GM12878 (cell line): ENCODE results near the gene CNDP1. TPM values are rescaled to one million over a fixed set of nuclear protein-coding genes. Genes with fewer than 3 reads are reported as not detected.

Experiments
- ATAC-seq: fragments of 200-7000 bp; cut with Tn5 transposase; 3 replicates; pipeline ENCODE4 v1.9.1; 2020; ENCODE audit warnings: mild to moderate bottlenecking, moderate library complexity
- BruUV-seq: library from RNA; stranded (reverse); fragments of 400-500 nt; replicated peaks from 2 replicates; lab custom pipeline; 2021; lab: Mats Ljungman, UMichigan
- CTCF ChIA-PET: fragments of 300-600 bp; sonication (Branson Sonifier 250); formaldehyde crosslinking; extraction: SDS; loops from one replicate; lab custom pipeline; 2021; ENCODE audit warnings: inconsistent platforms; lab: Yijun Ruan, JAX
- POLR2A ChIA-PET: fragments of 350-600 bp; formaldehyde crosslinking; extraction: SDS; loops from one replicate; lab custom pipeline; 2021; ENCODE audit warnings: inconsistent platforms; lab: Charles Lee
- RAD21 ChIA-PET: fragments of 300-600 bp; sonication (Branson Sonifier 250); formaldehyde crosslinking; loops from one replicate; lab custom pipeline; 2023; ENCODE audit warnings: antibody characterized with exemption; ENCODE audit not compliant: unreplicated experiment; lab: Charles Lee
- SMC1A ChIA-PET: fragments of 300-600 bp; sonication (Branson Sonifier 250); formaldehyde crosslinking; loops from one replicate; lab custom pipeline; 2023; ENCODE audit not compliant: unreplicated experiment, uncharacterized antibody; lab: Charles Lee
- DNase-seq: peaks from one replicate; pipeline ENCODE4 v3.0.0-alpha.2; 2011; ENCODE audit warnings: low read depth, low spot score
- FAIRE-seq: peaks from 3 replicates; lab custom pipeline; 2011; peaks lifted over from hg19 to GRCh38; lab: Jason Lieb, UNC
- H2AFZ ChIP-seq: 2 replicates; pipeline ENCODE4 v1.6.0; 2011; ENCODE audit warnings: low read depth, low read length, control low read depth; ENCODE audit not compliant: control insufficient read depth
- H3K27ac ChIP-seq: 2 replicates; pipeline ENCODE4 v1.5.1; 2011; ENCODE audit warnings: control low read depth; ENCODE audit not compliant: control insufficient read depth, insufficient read depth
- H3K27me3 ChIP-seq, 2 experiments: replicated peaks in 1 of 2; 2 replicates each; pipeline versions ENCODE4 v1.6.0 to v1.6.1; 2011; ENCODE audit warnings: low read length in 1 of 2; ENCODE audit not compliant: control insufficient read depth in 2 of 2, insufficient read depth in 2 of 2
- H3K36me3 ChIP-seq, 2 experiments: 2 replicates each; pipeline ENCODE4 v1.5.1; 2011; ENCODE audit warnings: low read length in 1 of 2; ENCODE audit not compliant: control insufficient read depth in 2 of 2, insufficient read depth in 2 of 2
- H3K4me1 ChIP-seq: 2 replicates; pipeline ENCODE4 v1.6.1; 2011; ENCODE audit warnings: mild to moderate bottlenecking, low read length, moderate library complexity, mixed read lengths; ENCODE audit not compliant: control insufficient read depth, insufficient read depth
- H3K4me2 ChIP-seq: 2 replicates; pipeline ENCODE4 v1.6.0; 2011; ENCODE audit warnings: control low read depth; ENCODE audit not compliant: control insufficient read depth, insufficient read depth
- H3K4me3 ChIP-seq: fragments of 200-600 bp; sonication (generic); 2 replicates; pipeline ENCODE4 v1.5.1; 2016
- H3K79me2 ChIP-seq: 2 replicates; pipeline ENCODE4 v1.6.0; 2011; ENCODE audit warnings: low read length; ENCODE audit not compliant: control insufficient read depth, insufficient read depth
- H3K9ac ChIP-seq: 2 replicates; pipeline ENCODE4 v1.8.0; 2011; ENCODE audit warnings: low read length, control low read depth, mixed read lengths; ENCODE audit not compliant: control insufficient read depth, insufficient read depth
- H3K9me3 ChIP-seq: replicated peaks from 3 replicates; pipeline ENCODE4 v1.5.1; 2011; ENCODE audit warnings: mild to moderate bottlenecking, low read length; ENCODE audit not compliant: control insufficient read depth, insufficient read depth
- H4K20me1 ChIP-seq: 2 replicates; pipeline ENCODE4 v1.6.0; 2011; ENCODE audit not compliant: control insufficient read depth, insufficient read depth
- BMI1 ChIP-seq: fragments of 450-650 bp; IDR thresholded peaks from 2 replicates; pipeline ENCODE4 v1.6.1; 2016; ENCODE audit warnings: mild to moderate bottlenecking, moderate library complexity, borderline replicate concordance
- HDAC6 ChIP-seq: fragments of 200-600 bp; sonication (generic); IDR thresholded peaks from one replicate; pipeline ENCODE4 v1.8.0; 2017; ENCODE audit warnings: antibody characterized with exemption; ENCODE audit not compliant: unreplicated experiment
- JUND ChIP-seq: IDR thresholded peaks from 2 replicates; pipeline ENCODE4 v1.6.1; 2012; ENCODE audit warnings: low read depth, mild to moderate bottlenecking, low read length, improper control_type of control experiment, moderate library complexity
- RFX5 ChIP-seq: IDR thresholded peaks from 2 replicates; pipeline ENCODE4 v1.6.1; 2011; ENCODE audit warnings: low read depth, low read length, improper control_type of control experiment
- TBL1XR1 ChIP-seq: IDR thresholded peaks from 2 replicates; pipeline ENCODE4 v1.6.1; 2012; ENCODE audit warnings: low read depth, low read length, improper control_type of control experiment
- ZNF24 ChIP-seq: fragments of 450-650 bp; IDR thresholded peaks from 2 replicates; pipeline ENCODE4 v1.6.1; 2017; ENCODE audit warnings: antibody characterized with exemption, mild to moderate bottlenecking
- ZNF274 ChIP-seq: IDR thresholded peaks from one replicate; pipeline ENCODE4 v1.8.0; 2011; ENCODE audit not compliant: insufficient read length, insufficient read depth
- ZZZ3 ChIP-seq: IDR thresholded peaks from 2 replicates; pipeline ENCODE4 v1.6.1; 2011; ENCODE audit warnings: low read depth; ENCODE audit not compliant: control insufficient read depth, insufficient read length
- WGBS: methylation state at CpG from one replicate; pipeline ENCODE4 v1.1.6; 2016; ENCODE audit warnings: low lambda C conversion rate; ENCODE audit not compliant: insufficient replicate concordance, insufficient coverage; ENCODE audit errors: missing lambda C conversion rate; 5-methylcytosine and 5-hydroxymethylcytosine counted together
- in situ Hi-C: fragments of 300-500 bp; cut with MboI; formaldehyde crosslinking; loops from 9 replicates; pipeline ENCODE4 v1.14.3; 2018; ENCODE audit warnings: mixed read lengths
- intact Hi-C: fragments of 100-400 bp; cut with micrococcal nuclease; formaldehyde crosslinking; loops from one replicate; pipeline ENCODE4 v1.14.2; 2022; ENCODE audit not compliant: unreplicated experiment
- polyA plus RNA-seq, 11 experiments: library from polyadenylated mRNA; depleted of rRNA in 4 of 11; unstranded in 6 of 11; stranded (reverse) in 5 of 11; fragments of >200 nt; fragmentation: Nextera tagmentation in 4 of 11; fragmentation: Illumina TruSeq in 1 of 11; extraction: Ambion mirVana in 4 of 11; extraction: Trizol in 1 of 11; gene quantifications; 1 replicate in 1 of 11; 2 replicates in 10 of 11; pipeline versions ENCODE4 v1.2.1 to v1.2.3, GENCODE V29; 2011 to 2016; ENCODE audit warnings: inconsistent platforms in 2 of 11, missing spikeins in 2 of 11, low read depth in 1 of 11
- total RNA-seq, 4 experiments: library from RNA; depleted of rRNA in 3 of 4; stranded (reverse); fragments of >200 nt in 3 of 4; fragmentation: Illumina TruSeq in 1 of 4; extraction: Trizol in 1 of 4; gene quantifications; 2 replicates each; pipeline versions ENCODE4 v1.2.1 to v1.2.3, GENCODE V29; 2013 to 2021
- TF ChIP-seq, protein P1 (sequence below): IDR thresholded peaks from 2 replicates; pipeline ENCODE4 v1.6.1; 2011; ENCODE audit warnings: low read depth, mild to moderate bottlenecking, low read length, moderate library complexity, borderline replicate concordance; ENCODE audit errors: extremely low read depth

Gene CNDP1
- total and polyA plus RNA-seq, 10 of the 15 experiments (the other 5 are each of a cell fraction or from before 2014, with no cell fraction given) = 0.04 to 0.05 TPM; not detected in 8

DNA sequence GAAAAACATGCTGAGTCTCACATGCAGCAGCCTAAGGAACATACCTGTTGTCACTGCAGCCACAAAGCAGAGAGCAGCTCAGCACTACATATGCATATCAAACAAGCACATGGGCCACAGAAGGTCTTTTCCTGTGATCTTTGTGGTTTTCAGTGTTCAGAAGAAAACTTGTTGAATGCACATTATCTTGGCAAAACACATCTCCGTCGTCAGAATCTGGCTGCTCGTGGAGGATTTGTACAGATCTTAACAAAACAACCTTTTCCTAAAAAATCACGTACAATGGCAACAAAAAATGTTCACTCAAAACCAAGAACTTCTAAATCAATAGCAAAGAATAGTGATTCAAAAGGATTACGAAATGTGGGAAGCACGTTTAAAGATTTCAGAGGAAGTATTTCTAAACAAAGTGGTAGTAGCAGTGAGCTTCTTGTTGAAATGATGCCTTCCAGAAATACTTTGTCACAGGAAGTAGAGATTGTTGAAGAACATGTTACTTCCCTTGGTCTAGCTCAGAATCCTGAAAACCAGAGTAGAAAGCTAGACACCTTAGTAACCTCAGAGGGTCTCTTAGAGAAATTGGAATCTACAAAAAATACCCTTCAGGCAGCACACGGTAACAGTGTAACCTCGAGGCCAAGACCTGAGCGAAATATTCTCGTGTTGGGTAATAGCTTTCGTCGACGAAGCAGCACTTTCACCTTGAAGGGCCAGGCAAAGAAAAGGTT, 97.5 kb downstream of the CNDP1 start:
- no peaks in the 10 kb centered on the region for H3K27me3 ChIP-seq
- H3K4me3 ChIP-seq = no peak overlapping the region
- RAD21 ChIA-PET = no interaction called here
- no peaks in the 10 kb centered on the region; the same call in 1 of the 2 replicates for H3K79me2 ChIP-seq
- no peak overlapping the region for H3K4me2 ChIP-seq
- 95% methylated on average over 13 of the region's 13 CpGs for WGBS
- H2AFZ ChIP-seq = no peak overlapping the region
- no peaks in the 10 kb centered on the region for H4K20me1 ChIP-seq
- CTCF ChIA-PET = interaction anchor here (1.5 kb wide), 1 partner anchor 1097 kb away, joined by 3 read pairs; no protein-coding TSS in a partner anchor
- ATAC-seq = no peak
- POLR2A ChIA-PET = no interaction called here
- H3K27ac ChIP-seq = no peak overlapping the region
- no TSS peak for BruUV-seq
- intact Hi-C loops = no loop called here
- SMC1A ChIA-PET = interaction anchor here (0.5 to 0.7 kb wide), 2 partner anchors 22 to 1007 kb away, joined by 3 to 4 read pairs; no protein-coding TSS in a partner anchor
- H3K9me3 ChIP-seq = no peaks in the 10 kb centered on the region
- in situ Hi-C loops = loop anchor here (25.0 kb wide), 1 partner anchor 1731 kb away; no protein-coding TSS in a partner anchor
- no peak for DNase-seq
- H3K9ac ChIP-seq = no peak overlapping the region
- no peaks in the 10 kb centered on the region for H3K4me1 ChIP-seq
- no peak for FAIRE-seq
- peaks cover 3 to 12% of the 10 kb centered on the region in 2 experiments for H3K36me3 ChIP-seq
- TF ChIP-seq JUND (no peak), TBL1XR1 (no peak), RFX5 (no peak), ZNF24 (no peak), ZZZ3 (no peak), HDAC6 (no peak), BMI1 (no peak), ZNF274 (no peak)
- TF ChIP-seq, protein P1, sequence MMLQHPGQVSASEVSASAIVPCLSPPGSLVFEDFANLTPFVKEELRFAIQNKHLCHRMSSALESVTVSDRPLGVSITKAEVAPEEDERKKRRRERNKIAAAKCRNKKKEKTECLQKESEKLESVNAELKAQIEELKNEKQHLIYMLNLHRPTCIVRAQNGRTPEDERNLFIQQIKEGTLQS = no peak
